NCI-H82 treated with DMSO at 0.1 percent for 48 hours (cell line): ENCODE measurements around the gene RTRAF.

Source experiments
- DNase-seq: peaks from one replicate; lab custom pipeline; 2025; ENCODE audit not compliant: unreplicated experiment; lab: John Stamatoyannopoulos, UW

The RTRAF gene

DNA sequence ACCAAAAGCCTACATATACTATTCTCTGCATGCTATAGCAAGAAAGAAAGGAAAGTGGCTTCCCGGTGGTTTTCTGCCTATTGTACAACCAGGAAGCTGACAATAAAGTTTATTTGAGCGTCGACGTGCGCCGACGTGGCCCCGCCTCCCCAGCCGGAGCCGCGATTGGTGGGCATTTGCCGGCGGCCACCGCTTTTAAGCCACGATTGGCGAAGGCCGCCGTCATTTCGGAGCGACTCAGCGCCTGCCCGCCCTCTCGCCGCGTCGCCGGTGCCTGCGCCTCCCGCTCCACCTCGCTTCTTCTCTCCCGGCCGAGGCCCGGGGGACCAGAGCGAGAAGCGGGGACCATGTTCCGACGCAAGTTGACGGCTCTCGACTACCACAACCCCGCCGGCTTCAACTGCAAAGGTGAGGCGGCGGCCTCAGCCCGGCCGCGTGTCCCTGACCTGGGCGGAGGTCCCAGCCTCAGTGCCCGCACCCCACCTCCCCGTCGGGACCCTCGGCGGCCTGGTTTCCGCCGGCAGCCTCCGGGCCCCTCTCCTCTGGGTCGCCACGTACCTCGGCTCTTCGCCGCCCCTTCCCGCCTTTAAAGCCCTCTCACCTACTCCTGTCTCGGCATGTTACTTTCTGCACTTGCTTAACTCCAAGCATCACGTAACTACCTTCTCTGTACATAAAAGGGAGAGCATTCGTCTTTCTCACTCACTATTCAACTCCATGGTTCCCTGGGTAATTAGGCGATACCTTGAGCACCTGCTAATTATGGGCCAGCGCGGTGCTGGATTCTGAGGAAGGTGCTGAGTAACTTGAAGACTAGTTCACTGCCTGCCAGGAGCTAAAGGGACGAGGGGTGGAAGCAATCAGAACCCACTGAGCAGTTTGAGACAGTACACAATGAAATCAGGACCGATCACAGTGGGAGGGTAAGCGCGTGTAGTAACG is at the start of gene RTRAF:
Gene RTRAF, plus strand, starts transcription at position 254 of the 942 bp plus-strand sequence. Its CDS starts 94 bp downstream, at position 348.
- peak; percentile 50 for DNase-seq

DNA sequence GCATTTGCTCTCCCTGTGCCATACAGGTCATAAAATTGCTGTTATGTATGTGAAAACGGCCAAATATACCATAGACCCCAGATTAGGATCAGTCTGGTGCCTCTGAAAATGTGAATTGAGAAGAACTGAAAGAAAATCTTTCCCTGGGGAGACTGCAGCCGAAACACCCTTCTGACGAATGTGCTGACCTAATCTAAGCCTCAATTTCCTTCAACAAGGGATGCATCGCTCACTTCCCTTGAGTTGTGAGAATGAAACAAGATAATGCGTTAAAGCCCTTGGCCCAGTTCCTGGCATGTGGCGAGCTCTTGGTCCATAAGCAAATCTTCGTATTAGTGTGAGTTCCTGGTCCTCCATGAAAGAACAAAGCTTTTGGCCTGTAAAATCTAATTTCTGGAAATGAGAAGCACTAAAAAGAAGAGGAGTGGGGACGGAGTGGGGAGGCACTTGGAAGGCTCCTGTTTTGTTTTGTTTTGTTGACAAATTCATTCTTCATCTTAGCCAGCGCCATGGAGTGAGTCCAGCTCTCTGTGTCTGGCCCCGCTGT is 49.5 kb upstream of the RTRAF start:
- DNase-seq: no peak

GRCh38 chr14:51942971-51943370 is 46.4 kb upstream of the RTRAF start:
- no peak for DNase-seq

DNA sequence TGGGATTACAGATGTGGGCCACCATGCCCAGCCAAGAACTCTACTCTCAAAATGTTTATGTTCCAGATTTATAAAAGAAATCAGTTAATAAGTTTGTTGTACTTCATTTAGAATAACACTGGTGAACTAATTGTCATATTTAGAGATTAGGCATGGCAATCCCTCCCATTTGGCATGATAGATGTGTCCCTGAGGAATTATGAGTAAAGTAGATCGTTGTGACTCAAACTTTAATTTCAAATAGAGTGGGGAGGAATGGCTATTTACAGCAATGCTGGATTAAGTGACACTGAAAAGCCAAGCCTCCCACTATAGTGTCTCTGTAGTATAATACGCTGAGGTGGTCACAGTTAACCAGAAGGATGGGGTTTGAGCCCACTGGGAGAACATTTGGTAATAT is 39.3 kb upstream of the RTRAF start:
- DNase-seq: no peak

- no peak for DNase-seq
Observed at GRCh38 chr14:51951656-51952055, 37.7 kb upstream of the RTRAF start.

GRCh38 chr14:51954031-51954430 is 35.3 kb upstream of the RTRAF start:
- no peak for DNase-seq

- DNase-seq: no peak
Observed at GRCh38 chr14:51954657-51955056, 34.7 kb upstream of the RTRAF start.

DNA sequence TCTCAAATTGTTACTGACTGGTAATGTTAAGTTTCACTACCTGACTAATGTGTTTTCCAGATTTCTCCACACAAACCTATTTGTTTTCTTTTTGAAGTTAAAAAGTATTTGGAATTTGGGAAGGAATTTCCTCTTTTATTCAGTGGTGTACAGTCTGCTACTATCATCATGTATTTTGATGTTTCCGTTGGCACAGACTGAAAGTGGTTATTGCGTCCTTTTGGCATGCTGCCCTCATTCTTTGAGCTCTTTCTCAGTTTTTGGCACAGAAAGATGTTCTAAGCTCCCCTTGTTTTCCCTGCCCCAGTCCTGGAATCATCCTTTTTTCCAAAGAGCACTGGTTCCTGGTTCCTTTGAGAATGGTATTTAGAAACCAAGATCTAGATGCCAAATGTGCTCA is 31.4 kb upstream of the RTRAF start:
- DNase-seq: no peak

- no peak for DNase-seq
Observed at GRCh38 chr14:51959928-51960327, 29.4 kb upstream of the RTRAF start.

DNA sequence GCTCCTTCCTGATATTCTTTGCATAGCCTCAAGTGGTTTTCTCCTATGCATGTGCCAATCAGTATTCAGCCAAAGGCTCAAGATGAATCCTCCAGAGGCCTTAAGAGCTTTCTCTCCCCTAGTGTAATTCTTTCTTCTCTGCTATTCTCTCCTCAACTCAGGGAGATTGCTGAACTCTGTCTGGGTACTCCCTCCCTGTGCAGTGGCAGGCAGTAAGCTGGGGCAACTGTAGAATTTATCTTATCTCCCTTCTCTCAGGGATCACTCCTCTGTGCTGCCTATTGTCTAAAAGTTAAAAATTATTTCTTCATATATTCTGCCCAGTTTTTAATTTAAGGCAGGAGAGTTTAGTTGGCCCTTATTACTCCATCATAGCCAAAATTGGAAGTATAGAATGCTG is 28.5 kb upstream of the RTRAF start:
- DNase-seq: no peak

GRCh38 chr14:51962711-51963110 is 26.6 kb upstream of the RTRAF start:
- no peak for DNase-seq

GRCh38 chr14:51963286-51963685 is 26.1 kb upstream of the RTRAF start:
- no peak for DNase-seq

GRCh38 chr14:51967521-51967920 is 21.8 kb upstream of the RTRAF start:
- no peak for DNase-seq

DNA sequence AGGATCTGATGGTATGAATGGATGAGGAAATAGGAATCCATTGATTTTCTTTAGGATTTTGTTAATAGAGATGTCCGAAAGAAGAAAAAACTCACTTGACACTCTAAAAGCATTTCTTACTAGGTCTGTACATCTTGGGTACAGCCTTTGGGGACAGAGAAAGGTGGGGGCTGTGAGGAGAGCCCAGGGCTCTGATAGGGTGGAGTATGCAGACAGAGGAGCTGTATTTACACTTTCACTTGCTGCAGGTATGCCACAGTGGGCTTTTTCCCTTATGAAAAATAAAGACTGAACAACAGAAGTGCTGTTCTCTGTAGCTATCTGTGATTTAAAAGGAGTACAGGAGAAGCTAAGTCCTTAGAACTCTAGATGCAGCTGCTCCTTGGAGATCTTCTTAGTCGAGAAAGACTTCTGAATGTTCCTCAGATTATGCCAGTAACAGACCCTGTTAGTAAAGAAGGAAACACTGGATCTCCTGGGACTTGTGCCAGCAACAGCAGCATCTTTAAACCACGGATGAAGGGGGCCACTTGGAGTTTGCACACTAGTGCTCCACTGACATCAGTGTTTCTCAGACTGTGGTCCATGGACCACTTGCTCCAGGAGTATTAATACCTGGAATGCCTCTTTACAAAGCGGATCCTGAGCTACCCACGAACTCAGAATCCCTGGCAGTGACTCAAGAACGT is 19.4 kb upstream of the RTRAF start:
- no peak for DNase-seq

- no peak for DNase-seq
Observed at GRCh38 chr14:51972566-51972965, 16.8 kb upstream of the RTRAF start.

DNA sequence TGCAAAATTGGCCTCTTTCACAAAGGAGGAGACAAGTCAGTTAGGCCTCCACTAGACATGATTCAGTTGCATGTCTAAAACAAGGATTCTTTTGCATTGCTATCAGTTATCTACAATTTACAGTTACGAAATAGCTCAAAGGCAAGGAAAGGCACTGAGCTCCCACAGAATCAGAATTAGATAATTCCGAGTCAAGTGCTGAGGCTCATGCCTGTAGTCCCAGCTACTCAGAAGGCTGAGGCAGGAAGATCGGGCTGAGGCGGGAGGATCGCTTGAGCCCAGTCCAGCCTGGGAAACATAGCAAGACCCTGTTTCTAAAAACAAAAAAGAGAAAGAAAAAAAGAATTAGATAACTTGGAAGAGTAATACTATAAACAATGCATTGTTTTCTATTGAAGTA is 12.3 kb upstream of the RTRAF start:
- no peak for DNase-seq

DNA sequence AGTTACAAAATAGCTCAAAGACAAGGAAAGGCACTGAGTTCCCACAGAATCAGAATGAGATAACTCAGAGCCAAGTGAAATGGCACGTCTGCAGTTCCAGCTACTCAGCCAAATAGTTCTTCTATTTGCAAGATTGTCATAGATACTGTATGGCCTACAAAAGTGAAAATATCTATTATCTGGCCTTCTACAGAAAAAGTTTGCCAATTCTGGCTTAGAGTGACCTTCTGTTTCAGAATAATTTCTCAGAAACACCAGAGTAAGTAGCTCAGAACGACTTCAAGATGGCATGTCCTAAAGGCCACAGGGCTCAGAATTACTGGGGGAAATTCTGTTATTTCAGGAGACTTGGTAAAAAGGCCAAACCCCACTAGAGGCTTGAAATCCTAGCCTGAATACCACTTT is 10.7 kb upstream of the RTRAF start:
- DNase-seq: no peak

DNA sequence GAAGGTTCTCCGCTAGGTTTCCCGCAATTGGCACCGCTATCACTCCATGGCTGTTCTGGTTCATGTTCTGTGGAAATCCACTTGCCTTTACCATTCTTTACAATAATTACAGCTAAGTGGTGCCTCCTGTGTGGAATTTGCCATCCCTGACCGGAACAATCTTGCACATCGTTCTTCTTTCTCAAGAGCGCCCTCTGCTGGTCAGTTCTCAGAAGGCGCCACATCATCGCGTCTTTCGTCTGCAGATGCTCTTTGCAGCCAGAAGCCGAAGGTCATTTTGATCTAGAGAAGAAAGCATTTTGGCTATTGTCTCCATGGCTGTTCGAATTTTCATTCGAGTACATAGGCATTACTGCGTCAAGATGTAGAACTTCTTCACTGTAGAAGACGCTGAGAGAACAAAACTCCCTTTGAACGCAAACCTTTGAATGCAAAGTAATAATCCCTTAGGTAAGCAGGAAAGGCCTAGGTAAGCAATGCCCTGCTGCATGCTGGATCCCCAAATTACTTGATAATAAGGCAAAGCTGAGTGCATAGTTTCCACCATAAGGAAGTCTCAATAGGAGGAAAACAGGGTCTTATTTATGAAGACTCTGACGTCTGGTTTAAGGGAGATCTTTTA is 10.1 kb upstream of the RTRAF start:
- peak; percentile 37 for DNase-seq

DNA sequence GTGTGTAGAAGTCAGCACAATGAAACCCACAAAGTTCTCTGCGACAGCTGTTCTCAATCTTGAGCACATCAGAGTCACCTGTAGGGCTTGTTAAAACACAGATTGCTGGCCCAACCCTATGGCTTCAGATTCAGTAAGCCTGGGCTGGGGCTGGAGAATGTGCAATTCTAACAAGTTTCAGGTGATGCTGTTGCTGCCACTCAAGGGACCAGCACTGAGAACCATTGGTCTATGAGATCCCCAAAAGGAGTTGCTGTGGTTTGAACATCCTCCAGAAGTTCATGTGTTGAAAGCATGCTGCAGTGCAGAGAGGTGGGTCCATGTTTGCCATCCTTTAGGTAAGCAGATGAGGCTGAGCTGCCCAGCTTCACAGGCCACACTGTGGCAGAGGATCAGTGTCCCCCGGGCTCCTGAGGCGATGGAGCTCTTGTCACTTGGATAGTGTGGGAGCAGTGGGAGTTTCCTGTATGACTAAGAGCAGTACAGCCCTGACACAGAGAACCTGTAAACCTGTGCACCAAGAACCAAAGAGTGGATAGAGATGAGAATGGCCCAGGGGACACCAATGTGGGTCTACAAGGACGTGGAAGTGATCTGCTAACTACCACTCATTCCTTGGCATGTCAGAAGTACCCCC is 8.0 kb upstream of the RTRAF start:
- no peak for DNase-seq

- no peak for DNase-seq
Observed at GRCh38 chr14:51988221-51988620, 1.1 kb upstream of the RTRAF start.

- no peak for DNase-seq
Observed at GRCh38 chr14:51990488-51990887, 1.1 kb downstream of the RTRAF start.
